Stimulated activated CD4-positive, alpha-beta T cell treated with anti-CD3 and anti-CD28 coated beads, TNF-alpha, amount 100 ng/mL, for 48 hours (primary cell): ENCODE results near the gene RNF126.
"Not testable (repeated sequence)": the region's sequence is repeated elsewhere in the genome, so short reads cannot be mapped to it uniquely, and the experiment has no call there.

Source experiments
- DNase-seq, 3 donors: peaks; one replicate each; pipeline ENCODE4 v3.0.0-alpha.2; 2020; ENCODE audit warnings: low read depth in 3 of 3

The RNF126 gene

GRCh38 chr19:629961-630714, 32.9 kb downstream of the RNF126 start:
- no peak for DNase-seq

GRCh38 chr19:629515-629914, 33.5 kb downstream of the RNF126 start:
- DNase-seq, result not testable (repeated sequence)

- no peak for DNase-seq
These were observed 34.8 kb downstream of the RNF126 start for GRCh38 chr19:628168-628567.

GRCh38 chr19:626566-626965, 36.4 kb downstream of the RNF126 start:
- DNase-seq, result not testable (repeated sequence)

GRCh38 chr19:625257-625656, 37.8 kb downstream of the RNF126 start:
- DNase-seq, result no peak

- no peak for DNase-seq
These were observed 38.4 kb downstream of the RNF126 start for GRCh38 chr19:624433-625109.

- no peak for DNase-seq
These were observed 39.0 kb downstream of the RNF126 start for GRCh38 chr19:623974-624373.

- no peak for DNase-seq
These were observed 39.7 kb downstream of the RNF126 start for GRCh38 chr19:623175-623916.

- DNase-seq, result no peak
These were observed 40.3 kb downstream of the RNF126 start for GRCh38 chr19:622666-623065.

- no peak for DNase-seq
These were observed 41.2 kb downstream of the RNF126 start for GRCh38 chr19:621819-622218.

- DNase-seq, result not testable (repeated sequence)
These were observed 41.8 kb downstream of the RNF126 start for GRCh38 chr19:621191-621590.

- DNase-seq, result no peak
These were observed 42.7 kb downstream of the RNF126 start for GRCh38 chr19:620166-620862.

- DNase-seq, result no peak
These were observed 43.6 kb downstream of the RNF126 start for GRCh38 chr19:619286-620002.

GRCh38 chr19:618674-619285, 44.2 kb downstream of the RNF126 start:
- no peak for DNase-seq

- no peak for DNase-seq
These were observed 44.8 kb downstream of the RNF126 start for GRCh38 chr19:618247-618619.

GRCh38 chr19:617551-618246, 45.3 kb downstream of the RNF126 start:
- no peak for DNase-seq

GRCh38 chr19:616747-617526, 46.1 kb downstream of the RNF126 start:
- DNase-seq, result no peak

GRCh38 chr19:616062-616700, 46.8 kb downstream of the RNF126 start:
- DNase-seq, result no peak

- no peak for DNase-seq
These were observed 47.4 kb downstream of the RNF126 start for GRCh38 chr19:615619-616018.
